ENCODE data around the gene EPHA6. TPM values are rescaled to one million over a fixed set of nuclear protein-coding genes. Genes with fewer than 3 reads are reported as not detected.

Gene EPHA6
- total and polyA plus RNA-seq, 2 donors (not counting 1 experiment from before 2014, with no cell fraction given), result under 0.01 TPM; not detected in 1

- H3K4me1 ChIP-seq (ENCODE audit: control insufficient read depth, extremely low read depth, insufficient read depth, low read length), result no peaks in the 10 kb centered on the region
- no peaks in the 10 kb centered on the region for H3K79me2 ChIP-seq (ENCODE audit: control insufficient read depth, insufficient read depth, low read length)
- H3K27me3 ChIP-seq (ENCODE audit: control insufficient read depth, insufficient read depth, low read length), result no peaks in the 10 kb centered on the region
- H3K36me3 ChIP-seq (ENCODE audit: control insufficient read depth, insufficient read depth, low read length), result no peaks in the 10 kb centered on the region
- no peak overlapping the region for H3K4me3 ChIP-seq (replicated peaks in 1 of 4; ENCODE audit: control extremely low read depth in 1 of 4, insufficient read depth in 1 of 4, low read depth in 3 of 4, low read length in 4 of 4)
- H3K9me3 ChIP-seq (ENCODE audit: control insufficient read depth, insufficient read depth, low read depth, low read length), result no peaks in the 10 kb centered on the region
- no peak overlapping the region for H3K27ac ChIP-seq (ENCODE audit: insufficient read depth, low read length)
- no peak overlapping the region for H2AFZ ChIP-seq (ENCODE audit: low read length)
- no peak for DNase-seq (ENCODE audit: low read depth in 2 of 2)
- no peaks in the 10 kb centered on the region for H4K20me1 ChIP-seq (ENCODE audit: control insufficient read depth, extremely low read depth, insufficient read depth, low read length)
- TF ChIP-seq EZH2 (IDR thresholded peaks at IDR 0.05; ENCODE audit: low read length, missing control alignments), result no peak
- TF ChIP-seq, protein P1, sequence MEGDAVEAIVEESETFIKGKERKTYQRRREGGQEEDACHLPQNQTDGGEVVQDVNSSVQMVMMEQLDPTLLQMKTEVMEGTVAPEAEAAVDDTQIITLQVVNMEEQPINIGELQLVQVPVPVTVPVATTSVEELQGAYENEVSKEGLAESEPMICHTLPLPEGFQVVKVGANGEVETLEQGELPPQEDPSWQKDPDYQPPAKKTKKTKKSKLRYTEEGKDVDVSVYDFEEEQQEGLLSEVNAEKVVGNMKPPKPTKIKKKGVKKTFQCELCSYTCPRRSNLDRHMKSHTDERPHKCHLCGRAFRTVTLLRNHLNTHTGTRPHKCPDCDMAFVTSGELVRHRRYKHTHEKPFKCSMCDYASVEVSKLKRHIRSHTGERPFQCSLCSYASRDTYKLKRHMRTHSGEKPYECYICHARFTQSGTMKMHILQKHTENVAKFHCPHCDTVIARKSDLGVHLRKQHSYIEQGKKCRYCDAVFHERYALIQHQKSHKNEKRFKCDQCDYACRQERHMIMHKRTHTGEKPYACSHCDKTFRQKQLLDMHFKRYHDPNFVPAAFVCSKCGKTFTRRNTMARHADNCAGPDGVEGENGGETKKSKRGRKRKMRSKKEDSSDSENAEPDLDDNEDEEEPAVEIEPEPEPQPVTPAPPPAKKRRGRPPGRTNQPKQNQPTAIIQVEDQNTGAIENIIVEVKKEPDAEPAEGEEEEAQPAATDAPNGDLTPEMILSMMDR (conservative IDR thresholded peaks at IDR 0.05 in 1 of 2, IDR thresholded peaks at IDR 0.05 in 1 of 2; ENCODE audit: low read depth in 1 of 2, low read length in 2 of 2), result no peak
- no peak overlapping the region for H3K9ac ChIP-seq (ENCODE audit: insufficient read depth, low read length)
- H3K4me2 ChIP-seq (ENCODE audit: extremely low read depth, insufficient read depth, low read length), result no peak overlapping the region
Measured at GRCh38 chr3:96958856-96959255, 144.5 kb downstream of the EPHA6 start.

- no peak for DNase-seq (ENCODE audit: low read depth in 2 of 2)
Measured at GRCh38 chr3:96959474-96959873, 145.1 kb downstream of the EPHA6 start.

GRCh38 chr3:96959901-96960641 lies 145.7 kb downstream of the EPHA6 start:
- TF ChIP-seq EZH2 (IDR thresholded peaks at IDR 0.05; ENCODE audit: low read length, missing control alignments), result no peak
- TF ChIP-seq, protein P1 (conservative IDR thresholded peaks at IDR 0.05 in 1 of 2, IDR thresholded peaks at IDR 0.05 in 1 of 2; ENCODE audit: low read depth in 1 of 2, low read length in 2 of 2), result no peak
- peak in 1 of 2 donors; percentile 4 for DNase-seq (ENCODE audit: low read depth in 2 of 2)
- no peaks in the 10 kb centered on the region for H3K79me2 ChIP-seq (ENCODE audit: control insufficient read depth, insufficient read depth, low read length)

More at GRCh38 chr3:96959474-96959873, 145.1 kb downstream of the EPHA6 start:
- TF ChIP-seq, protein P1 (conservative IDR thresholded peaks at IDR 0.05 in 1 of 2, IDR thresholded peaks at IDR 0.05 in 1 of 2; ENCODE audit: low read depth in 1 of 2, low read length in 2 of 2), result no peak
- TF ChIP-seq EZH2 (IDR thresholded peaks at IDR 0.05; ENCODE audit: low read length, missing control alignments), result no peak
- Histone ChIP-seq H3K4me3 (replicated peaks in 1 of 4; ENCODE audit: control extremely low read depth in 1 of 4, insufficient read depth in 1 of 4, low read depth in 3 of 4, low read length in 4 of 4) (no peak overlapping the region), H3K27me3 (ENCODE audit: control insufficient read depth, insufficient read depth, low read length) (no peaks in the 10 kb centered on the region), H3K36me3 (ENCODE audit: control insufficient read depth, insufficient read depth, low read length) (no peaks in the 10 kb centered on the region), H3K79me2 (ENCODE audit: control insufficient read depth, insufficient read depth, low read length) (no peaks in the 10 kb centered on the region), H4K20me1 (ENCODE audit: control insufficient read depth, extremely low read depth, insufficient read depth, low read length) (no peaks in the 10 kb centered on the region), H3K4me1 (ENCODE audit: control insufficient read depth, extremely low read depth, insufficient read depth, low read length) (no peaks in the 10 kb centered on the region), H3K9ac (ENCODE audit: insufficient read depth, low read length) (no peak overlapping the region), H3K9me3 (ENCODE audit: control insufficient read depth, insufficient read depth, low read depth, low read length) (no peaks in the 10 kb centered on the region), H3K4me2 (ENCODE audit: extremely low read depth, insufficient read depth, low read length) (no peak overlapping the region), H2AFZ (ENCODE audit: low read length) (no peak overlapping the region), H3K27ac (ENCODE audit: insufficient read depth, low read length) (no peak overlapping the region)

More at GRCh38 chr3:96959901-96960641, 145.7 kb downstream of the EPHA6 start:
- Histone ChIP-seq H3K27ac (ENCODE audit: insufficient read depth, low read length) (no peak overlapping the region), H3K36me3 (ENCODE audit: control insufficient read depth, insufficient read depth, low read length) (no peaks in the 10 kb centered on the region), H2AFZ (ENCODE audit: low read length) (no peak overlapping the region), H3K4me2 (ENCODE audit: extremely low read depth, insufficient read depth, low read length) (no peak overlapping the region), H3K27me3 (ENCODE audit: control insufficient read depth, insufficient read depth, low read length) (no peaks in the 10 kb centered on the region), H4K20me1 (ENCODE audit: control insufficient read depth, extremely low read depth, insufficient read depth, low read length) (no peaks in the 10 kb centered on the region), H3K9ac (ENCODE audit: insufficient read depth, low read length) (no peak overlapping the region), H3K9me3 (ENCODE audit: control insufficient read depth, insufficient read depth, low read depth, low read length) (no peaks in the 10 kb centered on the region), H3K4me3 (replicated peaks in 1 of 4; ENCODE audit: control extremely low read depth in 1 of 4, insufficient read depth in 1 of 4, low read depth in 3 of 4, low read length in 4 of 4) (no peak overlapping the region), H3K4me1 (ENCODE audit: control insufficient read depth, extremely low read depth, insufficient read depth, low read length) (no peaks in the 10 kb centered on the region)
